Effector memory CD8-positive, alpha-beta T cell (primary cell): Measurements from ENCODE around the gene COMMD6.

Source experiments
- ATAC-seq: fragments of 150-1000 bp; cut with Tn5 transposase; replicated peaks from 2 replicates; pipeline ENCODE4 v1.10.0; 2021; ENCODE audit warnings: mild to moderate bottlenecking, moderate library complexity
- DNase-seq, 3 experiments: peaks; one replicate each; pipeline ENCODE4 v3.0.0; 2021
- H3K27ac Mint-ChIP-seq, 2 donors: one replicate each; pipeline ENCODE4 v1.8.0; 2022; ENCODE audit warnings: mild to moderate bottlenecking in 2 of 2, mixed read lengths in 2 of 2, moderate library complexity in 2 of 2
- H3K27me3 Mint-ChIP-seq, 2 donors: one replicate each; pipeline ENCODE4 v1.8.0; 2022; ENCODE audit warnings: mixed read lengths in 2 of 2
- H3K36me3 Mint-ChIP-seq: one replicate; pipeline ENCODE4 v1.8.0; 2022; ENCODE audit warnings: mild to moderate bottlenecking, moderate library complexity, mixed read lengths; ENCODE audit not compliant: insufficient read depth
- H3K4me1 Mint-ChIP-seq, 2 donors: one replicate each; pipeline ENCODE4 v1.8.0; 2022; ENCODE audit warnings: low read depth in 2 of 2, mixed read lengths in 2 of 2
- H3K4me3 Mint-ChIP-seq, 2 donors: one replicate each; pipeline ENCODE4 v1.8.0; 2022; ENCODE audit warnings: mild to moderate bottlenecking in 2 of 2, mixed read lengths in 2 of 2, moderate library complexity in 2 of 2
- H3K9me3 Mint-ChIP-seq, 2 donors: one replicate each; pipeline ENCODE4 v1.8.0; 2022; ENCODE audit warnings: mixed read lengths in 2 of 2

Gene COMMD6

GRCh38 chr13:75486146-75487062 lies 51.2 kb downstream of the COMMD6 start:
- ATAC-seq (no peak), DNase-seq (no peak)
- Mint-ChIP-seq H3K27ac (no peak overlapping the region), H3K27me3 (peaks cover 58 to 69% of the 10 kb centered on the region in 2 donors), H3K9me3 (no peaks in the 10 kb centered on the region), H3K36me3 (peaks cover 3% of the 10 kb centered on the region), H3K4me1 (peaks cover 8 to 16% of the 10 kb centered on the region in 2 donors), H3K4me3 (no peak overlapping the region)

DNA sequence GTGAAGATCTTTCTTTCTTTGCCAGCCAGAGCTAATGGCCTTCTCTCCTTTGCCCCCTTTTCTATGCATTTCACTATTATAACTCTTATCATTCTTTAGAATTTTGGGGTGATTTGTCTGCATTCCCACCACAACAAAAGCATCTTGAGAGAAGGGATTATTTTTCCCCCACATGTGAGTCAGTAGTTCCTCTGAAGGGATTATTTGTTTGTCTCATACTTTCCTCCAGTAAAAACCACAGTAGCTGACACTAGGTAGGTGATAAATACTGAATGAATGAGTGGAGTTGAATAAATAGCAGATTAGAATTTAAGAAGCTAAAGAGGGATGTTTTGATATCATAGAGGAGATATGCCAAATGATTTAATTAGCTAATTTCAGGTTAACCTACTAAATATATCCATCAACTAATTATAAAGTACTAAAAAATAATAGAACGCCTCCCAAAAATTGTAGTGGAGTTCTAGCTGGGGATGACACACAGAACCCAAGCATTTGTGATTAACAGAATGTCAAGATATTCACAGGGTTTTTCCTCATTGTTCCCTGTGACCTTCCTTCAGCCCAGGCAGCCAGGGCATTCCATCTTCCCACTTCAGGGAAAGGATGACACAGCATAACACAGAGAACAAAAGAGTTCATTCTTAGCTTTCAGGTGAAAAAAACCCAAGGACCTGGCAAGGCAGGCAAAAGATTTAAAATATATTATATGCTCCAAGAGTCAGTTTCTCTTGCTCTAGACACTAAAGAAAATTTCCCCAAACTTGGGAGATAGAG lies 52.2 kb downstream of the COMMD6 start:
- H3K9me3 Mint-ChIP-seq: no peaks in the 10 kb centered on the region
- H3K27ac Mint-ChIP-seq: no peak overlapping the region
- no peak for ATAC-seq
- H3K36me3 Mint-ChIP-seq: peaks cover 3% of the 10 kb centered on the region
- H3K27me3 Mint-ChIP-seq: peaks cover 58 to 69% of the 10 kb centered on the region in 2 donors
- H3K4me3 Mint-ChIP-seq: no peak overlapping the region
- DNase-seq: no peak
- peaks cover 14 to 23% of the 10 kb centered on the region in 2 donors for H3K4me1 Mint-ChIP-seq

GRCh38 chr13:75482820-75483079 lies 54.9 kb downstream of the COMMD6 start:
- peak overlapping the region in 1 of 2 donors; percentile 83 for H3K27ac Mint-ChIP-seq
- peaks cover 11 to 14% of the 10 kb centered on the region in 2 donors for H3K4me1 Mint-ChIP-seq
- DNase-seq: no peak
- peaks cover 3% of the 10 kb centered on the region for H3K36me3 Mint-ChIP-seq
- peaks cover 82 to 88% of the 10 kb centered on the region in 2 donors for H3K27me3 Mint-ChIP-seq
- no peaks in the 10 kb centered on the region for H3K9me3 Mint-ChIP-seq
- H3K4me3 Mint-ChIP-seq: peak overlapping the region; percentile 89 to 95
- no peak for ATAC-seq

GRCh38 chr13:75482070-75482819 lies 55.4 kb downstream of the COMMD6 start, which contains the start of gene TBC1D4:
TSS of gene TBC1D4 (minus strand) at chr13:75482169. CDS start at chr13:75481767, 402 bp downstream.
- DNase-seq (peak; percentile 30 to 38 (median 36)), ATAC-seq (peak; percentile 73)
- H3K36me3 Mint-ChIP-seq: peaks cover 3% of the 10 kb centered on the region
- peak within 1 kb of the TSS; percentile 89 to 95 for H3K4me3 Mint-ChIP-seq
- no peaks in the 10 kb centered on the region for H3K9me3 Mint-ChIP-seq
- H3K27me3 Mint-ChIP-seq: peaks cover 78 to 86% of the 10 kb centered on the region in 2 donors
- peaks cover 11 to 14% of the 10 kb centered on the region in 2 donors for H3K4me1 Mint-ChIP-seq
- peak within 1 kb of the TSS in 1 of 2 donors; percentile 83 for H3K27ac Mint-ChIP-seq

- ATAC-seq (peak; percentile 53), DNase-seq (peak in 2 of 3 experiments; percentile 2 to 5)
- Mint-ChIP-seq H3K36me3 (peaks cover 3% of the 10 kb centered on the region), H3K27ac (no peak overlapping the region), H3K27me3 (peaks cover 75 to 83% of the 10 kb centered on the region in 2 donors), H3K4me1 (peaks cover 11 to 14% of the 10 kb centered on the region in 2 donors), H3K4me3 (peak overlapping the region; percentile 89 to 95), H3K9me3 (no peaks in the 10 kb centered on the region)
These were observed 56.2 kb downstream of the COMMD6 start for GRCh38 chr13:75481176-75482069.

GRCh38 chr13:75480671-75481175 lies 56.9 kb downstream of the COMMD6 start:
- Mint-ChIP-seq H3K36me3 (peaks cover 3% of the 10 kb centered on the region), H3K4me1 (peaks cover 11 to 14% of the 10 kb centered on the region in 2 donors), H3K4me3 (peak overlapping the region; percentile 67 to 95), H3K9me3 (no peaks in the 10 kb centered on the region), H3K27ac (no peak overlapping the region), H3K27me3 (peaks cover 72 to 80% of the 10 kb centered on the region in 2 donors)
- ATAC-seq: peak; percentile 14
- peak in 1 of 3 experiments; percentile 12 for DNase-seq

DNA sequence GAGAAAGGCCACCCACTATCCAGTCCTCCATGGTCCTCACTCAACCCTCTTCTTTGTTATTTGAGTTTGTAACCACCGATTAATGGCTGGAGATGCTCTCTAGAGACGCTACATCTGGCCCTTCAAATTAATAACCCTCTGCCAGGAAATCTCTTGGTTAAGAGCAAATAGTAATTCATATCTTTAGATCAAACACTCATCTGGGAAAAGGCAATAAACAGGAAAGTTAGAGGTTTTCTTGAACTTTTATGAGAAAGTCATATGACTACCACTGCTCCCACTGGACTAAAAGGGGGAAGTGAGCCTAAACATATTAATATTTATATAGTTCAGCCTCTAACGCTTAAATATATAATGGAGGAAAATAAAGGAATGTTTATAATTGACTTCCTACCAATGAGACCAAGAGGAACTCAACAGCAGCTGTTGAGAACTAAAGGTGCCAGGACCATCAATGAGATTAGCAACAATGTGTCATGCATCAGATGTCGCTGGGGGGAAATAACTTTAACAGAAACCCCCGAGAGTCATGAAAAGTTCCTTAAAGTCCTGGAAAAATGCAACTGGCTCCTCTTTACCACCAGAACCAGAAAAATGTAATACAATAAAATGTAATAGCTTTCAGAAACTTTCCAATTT lies 58.4 kb downstream of the COMMD6 start:
- peaks cover 57 to 65% of the 10 kb centered on the region in 2 donors for H3K27me3 Mint-ChIP-seq
- ATAC-seq (no peak), DNase-seq (no peak)
- peaks cover 11 to 14% of the 10 kb centered on the region in 2 donors for H3K4me1 Mint-ChIP-seq
- H3K9me3 Mint-ChIP-seq: no peaks in the 10 kb centered on the region
- H3K36me3 Mint-ChIP-seq: peaks cover 3% of the 10 kb centered on the region
- no peak overlapping the region for H3K4me3 Mint-ChIP-seq
- no peak overlapping the region for H3K27ac Mint-ChIP-seq

DNA sequence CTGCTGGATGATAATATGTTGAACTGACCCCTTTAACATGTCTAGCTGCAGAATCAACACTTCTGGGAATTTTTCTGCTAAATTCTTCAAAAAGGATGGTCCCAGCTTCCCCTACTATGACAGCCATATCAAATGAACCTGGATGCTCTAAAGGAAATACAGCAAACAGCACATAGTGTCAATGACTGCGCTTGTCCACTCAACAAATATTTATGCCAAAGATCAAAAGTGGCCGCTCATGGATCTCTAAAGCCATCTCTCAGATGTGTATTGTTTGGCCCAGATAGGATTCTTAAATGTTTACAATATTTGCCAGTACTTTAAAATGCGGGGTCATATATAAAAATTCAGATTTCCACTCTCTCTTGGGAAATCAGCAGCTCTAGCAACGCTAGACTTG lies 59.0 kb downstream of the COMMD6 start:
- Mint-ChIP-seq H3K36me3 (peaks cover 3% of the 10 kb centered on the region), H3K4me3 (no peak overlapping the region), H3K9me3 (no peaks in the 10 kb centered on the region), H3K4me1 (peaks cover 11 to 14% of the 10 kb centered on the region in 2 donors), H3K27me3 (peaks cover 52 to 60% of the 10 kb centered on the region in 2 donors), H3K27ac (no peak overlapping the region)
- DNase-seq (no peak), ATAC-seq (no peak)
